HT1080 (cell line): ENCODE measurements around the gene FBXO47. TPM values are rescaled to one million over a fixed set of nuclear protein-coding genes. Genes with fewer than 3 reads are reported as not detected.

Experiments used
- small RNA-seq: library from RNA; depleted of rRNA; stranded (forward); fragments of <200 nt; gene quantifications from one replicate; pipeline ENCODE3, GENCODE V24; 2014
- total RNA-seq: library from RNA; depleted of rRNA; stranded (reverse); fragments of >200 nt; shearing (Covaris generic); gene quantifications from 2 replicates; pipeline ENCODE4 v1.2.3, GENCODE V29; 2014; rRNA removed

FBXO47 gene
- total RNA-seq, 1 experiment from 2014 or later, result not detected

Small RNA genes lying within 50 kb of the gene (small RNA-seq; reads per million reads assigned to genes)
- not detected for gene MIR6779

Other genes with a start within 250 kb of the FBXO47 start
- gene CISD3, start 237.1 kb downstream of the FBXO47 start, total RNA-seq, result 14.3 and 15.2 TPM in 2 replicates
- 10.1 and 14.3 TPM in 2 replicates for gene PCGF2, start 219.1 kb downstream of the FBXO47 start, total RNA-seq
- 388 and 548 TPM in 2 replicates for gene PSMB3, start 214.7 kb downstream of the FBXO47 start, total RNA-seq
- 33.8 and 42.2 TPM in 2 replicates for gene PIP4K2B, start 167.8 kb downstream of the FBXO47 start, total RNA-seq
- 9.6 and 11.0 TPM in 2 replicates for gene CWC25, start 142.1 kb downstream of the FBXO47 start, total RNA-seq
- gene RPL23, start 113.7 kb downstream of the FBXO47 start, total RNA-seq, result 1,772 and 2,098 TPM in 2 replicates
- 170 and 207 TPM in 2 replicates for gene LASP1, start 97.3 kb downstream of the FBXO47 start, total RNA-seq
- gene PLXDC1, start 184.2 kb upstream of the FBXO47 start, total RNA-seq, result 0.13 TPM in 1 of 2 replicates, not detected in the other
- gene ARL5C, start 198.8 kb upstream of the FBXO47 start, total RNA-seq, result not detected in 2 replicates
- 5.2 and 5.9 TPM in 2 replicates for gene CACNB1, start 230.3 kb upstream of the FBXO47 start, total RNA-seq
- 2,537 and 3,132 TPM in 2 replicates for gene RPL19, start 232.9 kb upstream of the FBXO47 start, total RNA-seq